CD4-positive, alpha-beta T cell (primary cell): Measurements from ENCODE around the gene CASP9. TPM values are rescaled to one million over a fixed set of nuclear protein-coding genes. Genes with fewer than 3 reads are reported as not detected.
A peak's percentile ranks its signal among the peaks of the same experiment; 100 is the strongest.

ENCODE experiments used
- ATAC-seq: fragments of 200-7000 bp; cut with Tn5 transposase; one replicate; pipeline ENCODE4 v1.10.0; 2022; ENCODE audit warnings: mild to moderate bottlenecking; ENCODE audit not compliant: poor library complexity
- CTCF ChIA-PET: fragments of 350-600 bp; sonication (Branson Sonifier 250); formaldehyde crosslinking; loops from one replicate; lab custom pipeline; 2021; ENCODE audit warnings: antibody characterized with exemption, inconsistent platforms; lab: Charles Lee
- POLR2A ChIA-PET: fragments of 350-600 bp; sonication (Branson Sonifier 250); formaldehyde crosslinking; loops from one replicate; lab custom pipeline; 2021; ENCODE audit warnings: antibody characterized with exemption, inconsistent platforms; lab: Charles Lee
- DNase-seq, 14 experiments: peaks; one replicate each; pipeline ENCODE4 v3.0.0-alpha.2; 2013 to 2020; ENCODE audit warnings: mixed read lengths in 2 of 14
- H3K27ac ChIP-seq, 2 donors: one replicate each; pipeline versions ENCODE4 v1.5.1 to v1.7.0; 2013; ENCODE audit warnings: low read length in 2 of 2, low read depth in 1 of 2, mild to moderate bottlenecking in 1 of 2
- H3K27me3 ChIP-seq, 2 experiments: 1 replicate in 1 of 2; 2 replicates in 1 of 2; pipeline versions ENCODE4 v1.6.1 to v1.7.0; 2013; ENCODE audit warnings: low read length in 2 of 2, control low read depth in 1 of 2, mild to moderate bottlenecking in 1 of 2, moderate library complexity in 1 of 2; ENCODE audit not compliant: insufficient read depth in 2 of 2, control insufficient read depth in 1 of 2
- H3K36me3 ChIP-seq: one replicate; pipeline ENCODE4 v1.6.1; 2013; ENCODE audit warnings: low read length, control low read depth; ENCODE audit not compliant: insufficient read depth
- H3K4me1 ChIP-seq: one replicate; pipeline ENCODE4 v1.6.1; 2013; ENCODE audit warnings: low read length, control low read depth; ENCODE audit not compliant: insufficient read depth
- H3K4me3 ChIP-seq: one replicate; pipeline ENCODE4 v1.5.1; 2013; ENCODE audit warnings: mild to moderate bottlenecking, low read length, moderate library complexity
- H3K9me3 ChIP-seq, 2 experiments: 1 replicate in 1 of 2; 2 replicates in 1 of 2; pipeline versions ENCODE4 v1.6.1 to v1.7.0; 2013; ENCODE audit warnings: low read length in 2 of 2, mild to moderate bottlenecking in 2 of 2, control low read depth in 1 of 2, moderate library complexity in 1 of 2; ENCODE audit not compliant: control insufficient read depth in 1 of 2, insufficient read depth in 1 of 2
- H3K27ac Mint-ChIP-seq: one replicate; pipeline ENCODE4 v1.8.0; 2020; ENCODE audit warnings: mixed read lengths
- H3K27me3 Mint-ChIP-seq: one replicate; pipeline ENCODE4 v1.8.0; 2021; ENCODE audit warnings: mixed read lengths
- H3K36me3 Mint-ChIP-seq: one replicate; pipeline ENCODE4 v1.8.0; 2021; ENCODE audit warnings: low read depth, mixed read lengths
- H3K4me1 Mint-ChIP-seq: one replicate; pipeline ENCODE4 v1.8.0; 2021; ENCODE audit warnings: low read depth, mixed read lengths
- H3K4me3 Mint-ChIP-seq: one replicate; pipeline ENCODE4 v1.8.0; 2020; ENCODE audit warnings: mild to moderate bottlenecking, mixed read lengths
- H3K9me3 Mint-ChIP-seq: one replicate; pipeline ENCODE4 v1.8.0; 2020; ENCODE audit warnings: mixed read lengths
- intact Hi-C, 2 experiments: fragments of 100-400 bp; cut with DNase I in 1 of 2; cut with micrococcal nuclease in 1 of 2; formaldehyde crosslinking; loops; one replicate each; pipeline versions ENCODE4 v1.15.1 to v1.9.0; 2023 to 2025; cut with DNase I, micrococcal nuclease
- total RNA-seq, 174 experiments: library from RNA in 2 of 174; stranded (reverse) in 2 of 174; gene quantifications; one replicate each; pipeline ENCODE4 v1.2.3 and lab custom pipeline; 2021 to 2026
- TF ChIP-seq, protein P1 (sequence below): fragments of 200-600 bp; IDR thresholded peaks from one replicate; pipeline ENCODE4 v1.8.0; 2022; ENCODE audit warnings: antibody characterized with exemption, mild to moderate bottlenecking

The CASP9 gene
- total RNA-seq, 2 experiments from 2014 or later = 15.7 to 18.0 TPM

DNA sequence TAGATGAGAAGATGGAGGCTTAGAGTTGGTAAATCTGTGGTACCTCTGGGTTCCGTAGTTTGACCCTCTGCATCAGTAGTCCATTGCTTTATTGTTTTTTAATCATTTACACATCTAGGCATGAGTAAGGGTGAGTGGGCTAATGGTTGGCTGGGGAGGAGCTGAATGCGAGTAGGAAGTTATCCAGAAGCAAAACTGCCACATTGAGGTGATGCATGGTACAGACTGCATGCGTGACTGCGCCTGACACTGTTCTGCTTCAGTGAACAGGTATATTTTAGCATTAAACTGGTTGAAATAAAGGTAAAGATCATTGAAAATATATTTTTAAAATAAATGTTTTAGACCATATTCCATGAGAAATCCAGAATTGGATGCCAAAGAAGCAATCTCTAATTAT, 7.0 kb upstream of the CASP9 start:
- H3K27me3 ChIP-seq = no peaks in the 10 kb centered on the region
- H3K9me3 ChIP-seq = no peaks in the 10 kb centered on the region
- CTCF ChIA-PET = no interaction called here
- Mint-ChIP-seq H3K9me3 (no peaks in the 10 kb centered on the region), H3K27ac (no peak overlapping the region), H3K4me1 (peaks cover 29% of the 10 kb centered on the region), H3K27me3 (no peaks in the 10 kb centered on the region), H3K4me3 (no peak overlapping the region), H3K36me3 (peaks cover 44% of the 10 kb centered on the region)
- DNase-seq (no peak), ATAC-seq (no peak)
- H3K4me1 ChIP-seq = peaks cover 19% of the 10 kb centered on the region
- intact Hi-C loops = loop anchor here in 1 of 2 experiments (5.0 kb wide), 1 partner anchor 151 kb away; the partner anchor contains the start of gene PLEKHM2
- no peak overlapping the region for H3K27ac ChIP-seq
- H3K4me3 ChIP-seq = no peak overlapping the region
- TF ChIP-seq, protein P1, sequence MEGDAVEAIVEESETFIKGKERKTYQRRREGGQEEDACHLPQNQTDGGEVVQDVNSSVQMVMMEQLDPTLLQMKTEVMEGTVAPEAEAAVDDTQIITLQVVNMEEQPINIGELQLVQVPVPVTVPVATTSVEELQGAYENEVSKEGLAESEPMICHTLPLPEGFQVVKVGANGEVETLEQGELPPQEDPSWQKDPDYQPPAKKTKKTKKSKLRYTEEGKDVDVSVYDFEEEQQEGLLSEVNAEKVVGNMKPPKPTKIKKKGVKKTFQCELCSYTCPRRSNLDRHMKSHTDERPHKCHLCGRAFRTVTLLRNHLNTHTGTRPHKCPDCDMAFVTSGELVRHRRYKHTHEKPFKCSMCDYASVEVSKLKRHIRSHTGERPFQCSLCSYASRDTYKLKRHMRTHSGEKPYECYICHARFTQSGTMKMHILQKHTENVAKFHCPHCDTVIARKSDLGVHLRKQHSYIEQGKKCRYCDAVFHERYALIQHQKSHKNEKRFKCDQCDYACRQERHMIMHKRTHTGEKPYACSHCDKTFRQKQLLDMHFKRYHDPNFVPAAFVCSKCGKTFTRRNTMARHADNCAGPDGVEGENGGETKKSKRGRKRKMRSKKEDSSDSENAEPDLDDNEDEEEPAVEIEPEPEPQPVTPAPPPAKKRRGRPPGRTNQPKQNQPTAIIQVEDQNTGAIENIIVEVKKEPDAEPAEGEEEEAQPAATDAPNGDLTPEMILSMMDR = no peak
- POLR2A ChIA-PET = no interaction called here
- H3K36me3 ChIP-seq = peaks cover 11% of the 10 kb centered on the region

DNA sequence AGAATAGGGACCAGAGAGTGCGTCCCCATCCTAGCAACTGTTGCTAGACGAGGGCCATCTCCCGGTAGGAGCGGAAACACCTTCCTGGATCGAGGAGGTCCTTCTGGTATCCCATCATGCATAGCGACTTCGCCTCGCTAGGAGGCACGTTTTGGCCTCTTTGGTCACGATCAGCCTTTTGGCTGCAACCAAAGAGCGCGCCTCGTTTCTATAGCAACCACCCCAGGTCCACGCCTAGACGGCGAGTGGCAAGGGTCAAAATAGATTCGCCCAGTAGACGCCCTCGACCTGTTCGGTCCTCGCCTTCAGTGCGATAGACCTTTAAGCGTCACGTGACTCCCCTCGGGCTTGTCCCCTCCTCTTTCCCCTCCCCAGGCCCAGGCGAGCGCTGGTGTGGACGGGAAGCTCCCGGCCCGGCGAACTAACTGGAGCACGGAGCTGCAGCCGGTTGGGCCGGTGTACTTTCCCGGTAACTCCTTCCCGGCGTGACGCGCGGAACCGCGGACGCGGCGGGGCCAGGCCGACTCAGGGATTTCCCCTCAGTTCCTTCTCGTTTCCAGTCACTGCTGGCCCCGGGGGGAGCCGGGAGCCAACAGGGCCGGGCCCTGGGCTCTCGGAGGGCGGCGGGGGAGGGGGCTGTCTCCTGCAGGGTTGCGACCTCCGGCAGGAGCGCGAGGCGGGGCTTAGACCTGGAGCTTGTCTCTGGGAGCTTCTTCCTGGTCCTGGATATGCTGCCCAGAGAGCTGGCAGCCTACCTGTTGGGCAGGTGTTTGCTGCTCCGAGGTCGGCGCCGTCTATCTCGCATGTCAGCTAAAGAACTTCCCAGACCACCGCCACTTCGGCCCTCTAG, 2.7 kb upstream of the CASP9 start, which contains the start of gene DNAJC16:
TSS of gene DNAJC16 (plus strand) at position 359 of the 850 bp plus-strand sequence. CDS start 2,258 bp downstream, outside the sequence.
- intact Hi-C loops = loop anchor here (1.0 to 10.0 kb wide), 9 partner anchors 51 to 1378 kb away; partner anchors contain the start of genes DDI2 (in 2 of the 2), FBXO42 (in 1 of the 2) and SZRD1 (in 1 of the 2)
- H3K4me3 ChIP-seq = peak within 1 kb of the TSS; percentile 66
- no peaks in the 10 kb centered on the region for H3K9me3 Mint-ChIP-seq
- no peaks in the 10 kb centered on the region for H3K27me3 Mint-ChIP-seq
- no peaks in the 10 kb centered on the region for H3K9me3 ChIP-seq
- ChIA-PET CTCF (no interaction called here), POLR2A (interaction anchor here (0.6 to 3.6 kb wide), 11 partner anchors 8 to 321 kb away, joined by 3 to 20 read pairs (median 3); partner anchors contain the start of genes DDI2 and SPEN)
- H3K27me3 ChIP-seq = no peaks in the 10 kb centered on the region
- H3K4me1 Mint-ChIP-seq = peaks cover 59% of the 10 kb centered on the region
- peak within 1 kb of the TSS; percentile 88 to 99 for H3K27ac ChIP-seq
- peaks cover 33% of the 10 kb centered on the region for H3K36me3 Mint-ChIP-seq
- H3K4me1 ChIP-seq = peaks cover 41% of the 10 kb centered on the region
- peak; percentile 30 for ATAC-seq
- DNase-seq = peak; percentile 88 to 99 (median 95)
- TF ChIP-seq, protein P1 = no peak
- H3K27ac Mint-ChIP-seq = peak within 1 kb of the TSS; percentile 100
- H3K4me3 Mint-ChIP-seq = peak within 1 kb of the TSS; percentile 96
- no peaks in the 10 kb centered on the region for H3K36me3 ChIP-seq

DNA sequence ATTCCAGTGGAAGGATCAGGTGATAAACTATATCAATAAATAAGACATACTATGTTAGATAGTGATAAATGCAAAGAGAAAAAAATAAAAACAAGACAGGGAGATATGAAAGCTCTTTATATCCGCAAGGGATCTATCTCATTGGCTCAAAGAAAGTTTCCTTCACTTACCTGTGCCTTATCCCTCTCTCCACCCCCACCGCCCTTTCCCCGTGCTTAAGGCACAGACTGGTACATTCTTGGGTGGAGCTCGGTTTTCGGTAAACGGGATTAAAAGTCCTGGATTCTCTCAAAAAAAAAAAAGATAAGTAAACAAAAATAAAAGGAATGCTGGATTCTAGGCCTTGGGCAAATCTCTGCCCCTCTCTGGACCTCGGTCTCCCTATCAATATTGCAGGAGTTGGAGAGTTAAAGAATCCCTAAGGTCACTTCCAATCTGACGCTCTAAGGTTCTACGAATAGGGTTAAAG, 2.0 kb upstream of the CASP9 start:
- DNase-seq (peak in 2 of 14 experiments; percentile 6 to 10), ATAC-seq (no peak)
- no peaks in the 10 kb centered on the region for H3K27me3 Mint-ChIP-seq
- ChIA-PET POLR2A (interaction anchor here (0.9 to 3.6 kb wide), 4 partner anchors 54 to 321 kb away, joined by 4 to 20 read pairs (median 5); partner anchors contain the start of gene SPEN), CTCF (no interaction called here)
- H3K4me1 ChIP-seq = peaks cover 47% of the 10 kb centered on the region
- H3K4me1 Mint-ChIP-seq = peaks cover 65% of the 10 kb centered on the region
- peak overlapping the region; percentile 100 for H3K27ac Mint-ChIP-seq
- TF ChIP-seq, protein P1 = no peak
- H3K4me3 Mint-ChIP-seq = peak overlapping the region; percentile 96
- H3K36me3 Mint-ChIP-seq = peaks cover 27% of the 10 kb centered on the region
- H3K27ac ChIP-seq = peak overlapping the region; percentile 88 to 99
- peak overlapping the region; percentile 66 for H3K4me3 ChIP-seq
- no peaks in the 10 kb centered on the region for H3K27me3 ChIP-seq
- intact Hi-C loops = loop anchor here (1.0 to 10.0 kb wide), 9 partner anchors 51 to 1379 kb away; partner anchors contain the start of genes DDI2 (in 2 of the 2), FBXO42 (in 1 of the 2) and SZRD1 (in 1 of the 2)
- no peaks in the 10 kb centered on the region for H3K36me3 ChIP-seq
- H3K9me3 Mint-ChIP-seq = no peaks in the 10 kb centered on the region
- H3K9me3 ChIP-seq = no peaks in the 10 kb centered on the region
